Midbrain (tissue), 1 donor: ENCODE measurements around the gene LRIG2.
A peak's percentile ranks its signal among the peaks of the same experiment; 100 is the strongest.
"Not testable (repeated sequence)": the region's sequence is repeated elsewhere in the genome, so short reads cannot be mapped to it uniquely, and the experiment has no call there.

Source experiments
- DNase-seq: peaks from one replicate; lab custom pipeline; 2025; lab: John Stamatoyannopoulos, UW

The LRIG2 gene

GRCh38 chr1:113063456-113063855, 9.5 kb upstream of the LRIG2 start:
- DNase-seq = not testable (repeated sequence)

- DNase-seq = no peak
These were observed 749 bp upstream of the LRIG2 start for GRCh38 chr1:113072141-113072756.

- DNase-seq = peak; percentile 79
These were observed 517 bp downstream of the LRIG2 start for GRCh38 chr1:113073479-113073950.

- no peak for DNase-seq
These were observed 1.2 kb downstream of the LRIG2 start for GRCh38 chr1:113074237-113074636.

GRCh38 chr1:113077978-113078377, 5.0 kb downstream of the LRIG2 start:
- DNase-seq = not testable (repeated sequence)

DNA sequence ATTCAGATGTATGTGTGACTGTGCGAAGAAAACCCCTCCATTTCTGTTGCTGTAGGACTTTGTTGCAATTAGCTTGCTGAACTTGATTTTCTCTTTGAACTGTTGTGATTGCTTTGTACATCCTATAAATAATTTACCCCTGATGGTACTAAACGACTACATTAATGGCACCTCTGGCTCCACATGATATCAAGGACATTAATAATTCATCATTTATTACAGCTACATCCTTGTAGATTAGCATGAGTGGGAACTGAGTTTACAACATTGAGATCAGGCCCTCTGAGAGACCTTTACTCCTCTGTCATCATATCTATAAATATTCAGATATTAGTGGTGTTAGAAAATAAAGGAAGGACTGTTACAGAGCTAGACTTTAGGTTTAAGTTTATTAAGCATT, 13.5 kb downstream of the LRIG2 start:
- DNase-seq = no peak

GRCh38 chr1:113088972-113089371, 16.0 kb downstream of the LRIG2 start:
- DNase-seq = no peak

- no peak for DNase-seq
These were observed 17.1 kb downstream of the LRIG2 start for GRCh38 chr1:113090051-113090450.

- no peak for DNase-seq
These were observed 19.1 kb downstream of the LRIG2 start for GRCh38 chr1:113091988-113092594.

DNA sequence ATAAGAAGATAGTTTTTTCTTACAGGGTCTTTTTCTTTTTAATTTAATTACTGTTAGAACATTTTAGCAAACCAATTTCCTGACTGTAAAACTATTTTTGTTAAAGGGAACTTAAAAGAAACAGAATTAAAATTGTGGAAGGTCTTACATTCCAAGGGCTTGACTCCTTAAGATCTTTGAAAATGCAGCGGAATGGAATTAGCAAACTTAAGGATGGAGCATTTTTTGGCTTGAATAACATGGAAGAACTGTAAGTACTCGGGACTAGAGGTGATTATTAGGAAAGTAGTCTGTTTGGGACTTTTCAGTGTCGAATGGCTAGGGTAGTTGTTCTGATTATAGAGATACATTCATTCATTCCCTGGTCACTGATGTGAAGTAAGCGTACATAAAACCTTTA, 21.5 kb downstream of the LRIG2 start:
- DNase-seq = no peak

DNA sequence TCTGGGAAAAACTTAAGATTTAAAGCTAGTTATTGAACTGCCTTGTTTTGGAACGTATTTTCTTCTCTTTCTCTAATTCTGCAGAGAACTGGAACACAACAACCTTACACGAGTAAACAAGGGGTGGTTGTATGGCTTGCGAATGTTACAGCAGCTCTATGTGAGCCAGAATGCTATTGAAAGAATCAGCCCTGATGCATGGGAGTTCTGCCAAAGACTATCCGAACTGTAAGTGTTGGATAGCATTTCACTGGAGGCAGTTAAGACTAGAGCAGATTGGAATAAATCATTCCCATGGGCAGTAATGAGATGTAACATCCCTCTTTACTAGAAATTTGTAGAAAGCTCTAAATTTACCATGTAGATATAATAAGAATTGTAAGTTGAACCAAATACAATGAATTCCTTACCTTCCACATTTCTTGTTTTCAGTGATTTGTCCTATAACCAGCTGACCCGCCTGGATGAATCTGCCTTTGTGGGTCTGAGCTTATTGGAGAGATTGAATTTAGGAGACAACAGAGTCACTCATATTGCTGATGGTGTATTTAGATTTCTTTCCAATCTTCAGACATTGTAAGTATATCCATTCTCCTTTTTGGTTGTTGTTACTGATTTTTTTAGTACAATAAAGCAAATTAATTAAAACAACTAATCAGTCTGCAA, 22.9 kb downstream of the LRIG2 start:
- peak; percentile 27 for DNase-seq

- DNase-seq = no peak
These were observed 23.5 kb downstream of the LRIG2 start for GRCh38 chr1:113096493-113096892.

GRCh38 chr1:113101588-113101987, 28.6 kb downstream of the LRIG2 start:
- DNase-seq = no peak

DNA sequence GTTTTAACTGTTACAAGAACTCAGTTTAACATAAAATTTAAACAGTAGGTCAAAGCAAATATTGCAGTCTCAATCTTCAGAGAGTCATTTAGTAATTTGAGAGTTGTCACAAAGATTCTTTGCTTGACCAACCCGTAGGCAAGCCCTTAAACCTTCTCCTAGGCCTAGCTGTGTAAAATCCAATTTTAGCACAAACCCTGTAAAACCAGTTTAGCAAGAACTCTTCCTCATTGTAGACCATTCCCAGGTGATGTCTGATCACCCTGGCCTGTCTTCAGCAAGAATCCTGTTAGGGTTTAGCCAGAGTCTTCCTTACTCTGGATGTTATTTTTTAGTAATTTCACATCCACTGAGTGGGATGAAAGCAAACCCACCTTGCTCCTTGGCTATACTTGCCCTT, 30.1 kb downstream of the LRIG2 start:
- no peak for DNase-seq

DNA sequence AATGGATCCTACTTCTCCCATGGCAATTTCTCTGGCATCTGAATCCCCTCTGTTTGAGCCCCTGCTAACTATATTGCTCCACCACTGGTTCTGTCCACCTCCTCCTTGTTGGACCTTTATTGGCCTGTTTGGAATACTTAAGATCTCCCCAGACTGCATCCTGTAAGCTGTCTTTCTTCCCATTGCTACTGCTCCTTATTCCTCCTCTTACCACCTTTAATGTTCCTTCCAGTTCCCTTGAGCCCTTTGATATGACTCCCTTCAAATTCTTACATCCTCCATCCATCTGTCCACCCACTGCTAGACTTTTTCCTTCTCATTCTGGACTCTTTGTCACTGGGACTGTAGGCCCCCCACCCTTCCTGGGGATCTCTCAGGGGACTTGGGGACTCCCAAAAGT, 31.0 kb downstream of the LRIG2 start:
- no peak for DNase-seq

- DNase-seq = no peak
These were observed 33.9 kb downstream of the LRIG2 start for GRCh38 chr1:113106910-113107309.

GRCh38 chr1:113109908-113110554, 37.0 kb downstream of the LRIG2 start:
- DNase-seq = peak; percentile 8

DNA sequence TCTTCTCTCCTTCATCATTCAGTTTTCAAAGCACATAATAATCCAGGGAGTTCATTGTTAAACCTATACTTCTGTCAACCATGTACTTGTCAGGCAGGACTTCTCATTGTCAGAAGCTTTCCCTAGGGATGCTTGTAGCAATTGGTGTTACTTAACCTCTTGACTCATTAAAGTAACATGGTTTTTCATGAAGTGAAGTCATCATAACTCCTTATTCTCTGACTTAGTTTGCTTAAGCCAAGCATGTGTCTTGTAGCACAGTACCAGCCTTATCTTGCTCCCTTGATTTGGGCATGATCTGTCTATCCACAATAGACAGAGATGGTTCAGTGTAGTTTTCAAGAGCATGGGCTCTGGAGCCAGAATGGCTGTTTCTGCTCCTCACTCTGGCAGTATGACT, 45.3 kb downstream of the LRIG2 start:
- DNase-seq = no peak

DNA sequence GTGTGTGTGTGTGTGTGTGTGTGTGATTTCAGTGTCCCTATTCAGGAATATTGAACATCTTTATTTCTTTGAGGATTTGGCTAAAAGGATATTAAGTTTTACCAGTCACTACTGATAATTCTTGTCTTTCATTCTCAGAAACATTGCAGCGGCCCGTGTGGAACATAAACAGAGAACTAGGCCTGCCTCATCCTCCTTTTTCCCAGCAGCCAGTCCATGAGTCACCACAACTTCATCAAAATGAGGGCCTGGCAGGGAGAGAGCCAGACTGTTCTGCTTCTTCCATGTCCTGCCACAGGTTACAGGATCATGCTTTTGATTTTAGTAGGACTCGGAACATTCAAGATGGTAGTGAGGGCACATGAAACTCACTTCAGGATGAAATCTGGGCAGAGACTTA, 50.7 kb downstream of the LRIG2 start:
- DNase-seq = no peak

DNA sequence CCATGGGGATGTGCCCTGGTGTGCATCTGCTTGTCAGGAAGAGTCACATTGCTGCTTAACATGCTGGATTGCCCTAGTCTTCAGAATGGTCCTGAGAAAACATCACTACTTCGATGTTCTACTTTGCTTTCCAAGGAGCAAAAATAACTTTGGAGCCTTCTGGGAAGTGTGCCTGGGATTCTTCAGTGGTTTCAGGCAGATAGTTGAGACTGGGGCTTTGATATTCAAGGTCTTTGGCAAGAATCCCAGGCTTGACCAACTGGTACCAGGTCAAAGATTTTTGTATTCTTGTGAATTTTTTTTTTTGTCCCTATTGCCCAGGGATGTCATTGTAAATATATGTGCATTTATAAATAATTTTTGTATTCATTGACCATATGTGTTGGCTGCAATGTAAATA, 51.4 kb downstream of the LRIG2 start:
- no peak for DNase-seq

DNA sequence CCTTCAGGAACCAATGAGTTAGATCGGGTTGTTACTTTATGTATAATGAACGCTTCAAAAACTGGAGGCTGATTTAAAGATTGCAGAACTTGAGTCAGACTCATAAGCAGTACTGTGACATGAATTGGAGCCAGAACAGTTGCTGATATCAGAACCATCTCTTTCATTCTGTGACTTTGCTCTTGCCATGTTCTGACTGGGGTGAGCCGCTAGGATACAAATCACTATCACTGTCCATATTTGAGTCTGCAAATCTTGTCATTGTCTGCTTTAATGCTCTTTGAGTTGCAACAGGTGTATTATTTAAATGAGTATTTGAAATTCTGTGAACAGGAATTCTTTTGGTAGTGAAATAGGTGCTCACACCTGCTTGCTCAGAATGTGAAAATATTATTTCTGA, 52.5 kb downstream of the LRIG2 start:
- DNase-seq = no peak

- no peak for DNase-seq
These were observed 53.2 kb downstream of the LRIG2 start for GRCh38 chr1:113126207-113126606.

DNA sequence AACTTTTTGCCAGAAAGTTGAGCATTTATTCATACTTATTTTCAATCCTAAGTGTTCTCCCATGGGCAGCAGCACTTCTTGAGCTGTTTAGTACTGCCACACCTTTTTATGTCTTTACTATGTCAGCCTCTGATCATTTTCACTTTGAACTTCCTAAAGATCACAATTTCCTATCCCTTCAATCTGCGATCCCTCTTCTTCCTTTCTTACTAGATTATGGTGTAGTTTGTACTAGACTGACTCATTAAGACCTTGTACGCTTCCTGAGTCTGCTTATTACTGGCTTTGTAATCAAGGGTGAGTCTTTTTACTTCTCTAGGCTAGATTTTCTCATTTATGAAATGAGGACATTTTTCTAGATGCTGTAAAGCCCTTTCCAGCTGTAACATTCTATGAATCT, 55.1 kb downstream of the LRIG2 start:
- no peak for DNase-seq
